Endodermal cell (in vitro differentiated cells): ENCODE results near the gene NCOA6. TPM values are rescaled to one million over a fixed set of nuclear protein-coding genes. Genes with fewer than 3 reads are reported as not detected.
"Not testable (repeated sequence)": the region's sequence is repeated elsewhere in the genome, so short reads cannot be mapped to it uniquely, and the experiment has no call there.

Experiments used
- DNase-seq: peaks from one replicate; pipeline ENCODE4 v3.0.0-alpha.2; 2017
- H3K27ac ChIP-seq: 2 replicates; pipeline ENCODE4 v1.5.1; 2013; ENCODE audit warnings: mild to moderate bottlenecking, low read depth, low read length, moderate library complexity
- H3K27me3 ChIP-seq: 2 replicates; pipeline ENCODE4 v1.6.1; 2013; ENCODE audit warnings: mild to moderate bottlenecking, low read length, moderate library complexity; ENCODE audit not compliant: insufficient read depth, control insufficient read depth, poor library complexity, severe bottlenecking
- H3K36me3 ChIP-seq: 2 replicates; pipeline ENCODE4 v1.7.0; 2013; ENCODE audit warnings: mild to moderate bottlenecking, low read length, moderate library complexity; ENCODE audit not compliant: control insufficient read depth, insufficient read depth
- H3K4me1 ChIP-seq: one replicate; pipeline ENCODE4 v1.7.0; 2013; ENCODE audit warnings: low read length; ENCODE audit not compliant: control insufficient read depth, insufficient read depth
- H3K4me3 ChIP-seq: 2 replicates; pipeline ENCODE4 v1.5.1; 2013; ENCODE audit warnings: mild to moderate bottlenecking, low read length, moderate library complexity
- H3K9ac ChIP-seq: 2 replicates; pipeline ENCODE4 v1.6.1; 2013; ENCODE audit warnings: mild to moderate bottlenecking, low read length, moderate library complexity; ENCODE audit not compliant: poor library complexity, severe bottlenecking; ENCODE audit errors: extremely low read depth
- H3K9me3 ChIP-seq: 2 replicates; pipeline ENCODE4 v1.6.1; 2013; ENCODE audit warnings: mild to moderate bottlenecking, low read length, moderate library complexity; ENCODE audit not compliant: control insufficient read depth
- H3K27ac Mint-ChIP-seq: 2 replicates; pipeline ENCODE4 v1.8.0; 2020; ENCODE audit warnings: mixed read lengths
- H3K27me3 Mint-ChIP-seq: 2 replicates; pipeline ENCODE4 v1.8.0; 2021; ENCODE audit warnings: mild to moderate bottlenecking, mixed read lengths; ENCODE audit not compliant: insufficient read depth
- H3K36me3 Mint-ChIP-seq: 2 replicates; pipeline ENCODE4 v1.8.0; 2020; ENCODE audit warnings: low read depth, mixed read lengths
- H3K4me1 Mint-ChIP-seq: 2 replicates; pipeline ENCODE4 v1.8.0; 2020; ENCODE audit warnings: mixed read lengths
- H3K4me3 Mint-ChIP-seq: 2 replicates; pipeline ENCODE4 v1.8.0; 2020; ENCODE audit warnings: mild to moderate bottlenecking, moderate library complexity, mixed read lengths
- H3K9me3 Mint-ChIP-seq: 2 replicates; pipeline ENCODE4 v1.8.0; 2020; ENCODE audit warnings: mild to moderate bottlenecking, mixed read lengths
- WGBS, 2 experiments: methylation state at CpG; one replicate each; pipeline versions ENCODE4 v1.1.5 to v1.1.7; 2013; ENCODE audit warnings: missing lambda C conversion rate in 2 of 2, mixed read lengths in 1 of 2; ENCODE audit not compliant: insufficient coverage in 1 of 2, insufficient read length in 1 of 2; 5-methylcytosine and 5-hydroxymethylcytosine counted together
- total RNA-seq, 2 donors: library from RNA; stranded (reverse); fragmentation: NEBNext Ultra II Directional in 1 of 2; extraction: Animal tissue kit (Norgen Biotek cat#: 25700) in 1 of 2; gene quantifications; 2 replicates in 1 of 2; 3 replicates in 1 of 2; pipeline ENCODE4 v1.2.1, GENCODE V29; 2021
- TF ChIP-seq, protein P1 (sequence below): fragments of 200-600 bp; sonication (generic); conservative IDR thresholded peaks from 2 replicates; pipeline ENCODE4 v1.5.0; 2021; ENCODE audit warnings: antibody characterized with exemption, mild to moderate bottlenecking

The NCOA6 gene
- total RNA-seq, 2 donors from 2014 or later = 27.1 to 37.4 TPM

GRCh38 chr20:34815636-34816035, 9.8 kb downstream of the NCOA6 start:
- Mint-ChIP-seq H3K27me3 (no peaks in the 10 kb centered on the region), H3K27ac (no peak overlapping the region), H3K9me3 (no peaks in the 10 kb centered on the region), H3K36me3 (no peaks in the 10 kb centered on the region), H3K4me1 (peaks cover 18% of the 10 kb centered on the region), H3K4me3 (no peak overlapping the region)
- Histone ChIP-seq H3K27ac (no peak overlapping the region), H3K4me3 (no peak overlapping the region), H3K36me3 (no peaks in the 10 kb centered on the region), H3K27me3 (no peaks in the 10 kb centered on the region), H3K4me1 (peaks cover 2% of the 10 kb centered on the region), H3K9ac (no peak overlapping the region), H3K9me3 (no peaks in the 10 kb centered on the region)
- TF ChIP-seq, protein P1, sequence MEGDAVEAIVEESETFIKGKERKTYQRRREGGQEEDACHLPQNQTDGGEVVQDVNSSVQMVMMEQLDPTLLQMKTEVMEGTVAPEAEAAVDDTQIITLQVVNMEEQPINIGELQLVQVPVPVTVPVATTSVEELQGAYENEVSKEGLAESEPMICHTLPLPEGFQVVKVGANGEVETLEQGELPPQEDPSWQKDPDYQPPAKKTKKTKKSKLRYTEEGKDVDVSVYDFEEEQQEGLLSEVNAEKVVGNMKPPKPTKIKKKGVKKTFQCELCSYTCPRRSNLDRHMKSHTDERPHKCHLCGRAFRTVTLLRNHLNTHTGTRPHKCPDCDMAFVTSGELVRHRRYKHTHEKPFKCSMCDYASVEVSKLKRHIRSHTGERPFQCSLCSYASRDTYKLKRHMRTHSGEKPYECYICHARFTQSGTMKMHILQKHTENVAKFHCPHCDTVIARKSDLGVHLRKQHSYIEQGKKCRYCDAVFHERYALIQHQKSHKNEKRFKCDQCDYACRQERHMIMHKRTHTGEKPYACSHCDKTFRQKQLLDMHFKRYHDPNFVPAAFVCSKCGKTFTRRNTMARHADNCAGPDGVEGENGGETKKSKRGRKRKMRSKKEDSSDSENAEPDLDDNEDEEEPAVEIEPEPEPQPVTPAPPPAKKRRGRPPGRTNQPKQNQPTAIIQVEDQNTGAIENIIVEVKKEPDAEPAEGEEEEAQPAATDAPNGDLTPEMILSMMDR = no peak
- no peak for DNase-seq
- WGBS, 2 experiments = 60 to 100% methylated on average over 1 of the region's 1 CpG

DNA sequence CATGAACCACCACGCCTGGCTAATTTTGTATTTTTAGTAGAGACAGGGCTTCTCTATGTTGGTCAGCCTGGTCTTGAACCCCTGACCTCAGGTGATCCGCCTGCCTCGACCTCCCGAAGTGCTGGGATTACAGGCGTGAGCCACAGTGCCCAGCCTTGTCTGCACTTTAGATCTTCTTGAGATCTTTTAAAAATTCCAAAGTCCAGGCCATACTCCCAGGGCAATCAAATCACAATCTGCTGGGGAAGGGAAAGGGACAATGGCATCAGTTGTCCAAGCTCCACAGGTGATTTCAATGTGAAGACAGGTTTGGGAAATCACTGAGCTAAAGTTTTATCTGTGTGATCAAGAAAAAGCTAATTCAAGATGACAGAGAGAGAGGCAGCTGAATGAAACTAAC, 16.9 kb downstream of the NCOA6 start:
- Mint-ChIP-seq H3K9me3 (no peaks in the 10 kb centered on the region), H3K4me1 (peaks cover 14% of the 10 kb centered on the region), H3K4me3 (no peak overlapping the region), H3K27ac (no peak overlapping the region), H3K36me3 (peaks cover 3% of the 10 kb centered on the region), H3K27me3 (no peaks in the 10 kb centered on the region)
- Histone ChIP-seq H3K9ac (no peak overlapping the region), H3K36me3 (no peaks in the 10 kb centered on the region), H3K9me3 (no peaks in the 10 kb centered on the region), H3K27me3 (no peaks in the 10 kb centered on the region), H3K4me1 (peaks cover 3% of the 10 kb centered on the region), H3K27ac (no peak overlapping the region), H3K4me3 (no peak overlapping the region)
- DNase-seq = no peak
- 90 to 95% methylated on average over 5 of the region's 5 CpGs for WGBS, 2 experiments
- TF ChIP-seq, protein P1 = no peak

DNA sequence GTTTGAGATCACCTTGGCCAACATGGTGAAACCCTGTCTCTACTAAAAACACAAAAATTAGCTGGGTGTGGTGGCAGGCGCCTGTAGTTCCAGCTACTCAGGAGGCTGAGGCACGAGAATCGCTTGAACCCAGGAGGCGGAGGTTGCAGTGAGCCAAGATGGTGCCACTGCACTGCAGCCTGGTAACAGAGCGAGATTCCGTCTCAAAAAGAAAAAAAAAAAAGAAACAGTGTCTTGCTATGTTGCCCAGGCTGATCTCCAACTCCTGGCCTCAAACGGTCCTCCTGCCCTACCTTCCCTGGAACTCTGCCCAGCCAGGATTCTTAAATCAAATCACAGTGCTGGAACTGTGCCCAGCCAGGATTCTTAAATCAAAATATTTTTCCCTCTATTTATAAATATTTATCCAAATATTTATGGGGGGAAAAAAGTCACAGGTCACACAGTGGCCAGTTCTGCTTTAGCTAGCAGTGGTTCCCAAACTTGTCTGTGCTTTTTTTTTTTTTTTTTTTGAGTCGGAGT, 17.4 kb downstream of the NCOA6 start:
- not testable (repeated sequence) for H3K9ac ChIP-seq, H3K27ac Mint-ChIP-seq, H3K27me3 ChIP-seq, H3K36me3 ChIP-seq, H3K36me3 Mint-ChIP-seq, H3K9me3 ChIP-seq, DNase-seq, H3K4me1 ChIP-seq, H3K4me3 ChIP-seq, H3K9me3 Mint-ChIP-seq, H3K27me3 Mint-ChIP-seq, H3K27ac ChIP-seq, H3K4me3 Mint-ChIP-seq
- H3K4me1 Mint-ChIP-seq = peaks cover 14% of the 10 kb centered on the region
- 91 to 95% methylated on average over 6 to 8 of the region's 8 CpGs for WGBS, 2 experiments

DNA sequence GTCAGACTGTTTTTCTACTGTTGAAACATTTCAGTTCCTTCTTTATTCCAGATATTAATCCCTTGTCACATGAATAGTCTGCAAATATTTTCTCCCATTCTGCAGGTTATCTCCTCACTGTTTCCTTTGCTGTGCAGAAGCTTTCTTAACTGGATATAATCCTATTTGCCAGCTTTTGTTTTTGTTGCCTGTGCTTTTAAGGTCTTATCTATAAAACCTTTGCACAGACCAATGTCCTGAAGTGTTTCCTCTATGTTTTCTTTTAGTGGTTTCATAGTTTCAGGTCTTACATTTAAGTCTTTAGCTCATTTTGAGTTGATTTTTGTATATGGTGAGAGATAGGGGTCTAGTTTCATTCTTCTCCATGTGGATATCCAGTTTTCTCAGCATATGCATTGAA, 19.2 kb downstream of the NCOA6 start:
- Histone ChIP-seq H3K9ac (no peak overlapping the region), H3K27me3 (no peaks in the 10 kb centered on the region), H3K4me1 (peaks cover 3% of the 10 kb centered on the region), H3K36me3 (no peaks in the 10 kb centered on the region), H3K4me3 (no peak overlapping the region), H3K9me3 (no peaks in the 10 kb centered on the region), H3K27ac (no peak overlapping the region)
- Mint-ChIP-seq H3K9me3 (peaks cover 6% of the 10 kb centered on the region), H3K4me1 (peaks cover 14% of the 10 kb centered on the region), H3K4me3 (no peak overlapping the region), H3K27me3 (no peaks in the 10 kb centered on the region), H3K36me3 (peaks cover 14% of the 10 kb centered on the region), H3K27ac (no peak overlapping the region)
- DNase-seq = no peak
- TF ChIP-seq, protein P1 = no peak
